HG02970 (cell line): ENCODE data around the gene SVEP1.

ENCODE experiments used
- ATAC-seq: cut with Tn5 transposase; IDR thresholded peaks from one replicate; pipeline ENCODE4 v1.9.1; 2021; ENCODE audit warnings: mild to moderate bottlenecking, moderate library complexity, moderate number of reproducible peaks; ENCODE audit not compliant: unreplicated experiment, low FRiP score

Gene SVEP1

DNA sequence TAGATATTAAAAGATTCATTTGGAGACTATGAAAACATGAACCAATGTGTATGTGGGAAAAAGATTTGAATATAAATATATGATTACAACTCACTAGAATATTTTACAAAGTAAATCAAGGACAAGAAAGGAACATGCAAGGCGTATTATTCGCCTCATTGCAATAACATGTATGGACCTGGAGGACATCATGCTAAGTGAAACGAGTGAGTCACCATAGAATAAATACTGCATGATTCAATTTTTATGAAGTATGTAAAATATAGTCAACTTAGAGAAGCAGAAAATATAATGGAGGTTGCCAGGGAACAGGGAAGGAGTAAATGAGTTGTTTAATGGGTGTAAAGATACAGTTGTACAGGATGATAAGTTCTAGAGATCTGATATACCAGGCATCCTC, 246.8 kb downstream of the SVEP1 start:
- ATAC-seq: no peak

DNA sequence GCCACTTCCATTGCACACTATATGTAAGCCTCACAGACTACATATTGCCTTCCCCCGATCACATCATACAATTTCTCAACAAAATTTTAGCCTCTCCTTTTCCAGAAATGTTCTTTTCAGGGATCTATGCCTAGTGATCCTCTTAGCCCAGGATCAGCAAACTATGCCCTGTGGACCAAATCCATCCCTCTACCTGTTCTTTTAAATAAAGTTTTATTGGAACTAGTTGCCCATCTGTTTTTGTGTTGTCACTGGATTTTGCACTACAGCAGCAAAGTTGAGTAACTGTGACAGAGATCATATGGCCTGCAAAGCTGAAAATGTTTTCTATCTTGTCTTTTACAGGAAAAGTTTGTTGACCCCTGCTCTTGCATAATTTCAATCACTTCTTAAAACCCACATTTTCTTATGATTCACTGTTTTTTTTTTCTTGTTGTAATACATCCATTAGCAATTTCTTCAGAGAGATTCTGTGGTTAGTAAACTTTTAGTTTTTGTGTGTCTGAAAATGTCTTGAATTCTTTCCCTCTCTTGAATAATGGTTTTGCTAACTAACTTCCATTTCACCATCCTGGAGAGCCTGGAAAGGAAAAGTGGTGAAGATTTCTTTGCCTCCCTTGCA, 248.9 kb downstream of the SVEP1 start:
- no peak for ATAC-seq

DNA sequence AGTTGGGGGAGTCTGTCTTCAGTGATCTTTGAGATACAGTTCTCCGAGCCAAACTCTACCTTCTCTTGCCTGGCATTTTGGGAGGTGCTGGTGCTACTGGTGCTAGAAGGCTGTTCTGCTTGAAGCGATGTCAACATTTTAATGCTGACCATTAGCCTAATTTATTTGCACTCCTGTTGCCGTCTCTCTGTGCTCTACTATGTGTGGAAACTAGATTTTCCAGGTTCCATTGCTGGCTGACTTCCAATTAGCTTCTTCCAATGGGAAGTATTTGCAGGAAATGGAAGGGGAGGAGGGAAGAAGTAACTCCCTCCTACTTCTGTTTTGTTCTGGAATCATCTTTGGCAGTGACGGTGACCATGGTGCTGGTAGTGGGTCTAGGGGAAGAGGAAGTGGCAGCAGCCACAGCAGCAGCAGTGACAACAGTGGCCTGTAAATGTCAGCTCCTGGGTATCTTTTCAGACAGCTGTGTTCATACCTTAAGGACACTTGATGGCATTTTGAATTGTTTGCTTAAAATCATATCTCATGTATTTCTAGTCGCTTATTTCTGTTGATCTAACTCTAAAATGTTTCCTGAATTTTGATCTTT, 249.8 kb downstream of the SVEP1 start:
- no peak for ATAC-seq

DNA sequence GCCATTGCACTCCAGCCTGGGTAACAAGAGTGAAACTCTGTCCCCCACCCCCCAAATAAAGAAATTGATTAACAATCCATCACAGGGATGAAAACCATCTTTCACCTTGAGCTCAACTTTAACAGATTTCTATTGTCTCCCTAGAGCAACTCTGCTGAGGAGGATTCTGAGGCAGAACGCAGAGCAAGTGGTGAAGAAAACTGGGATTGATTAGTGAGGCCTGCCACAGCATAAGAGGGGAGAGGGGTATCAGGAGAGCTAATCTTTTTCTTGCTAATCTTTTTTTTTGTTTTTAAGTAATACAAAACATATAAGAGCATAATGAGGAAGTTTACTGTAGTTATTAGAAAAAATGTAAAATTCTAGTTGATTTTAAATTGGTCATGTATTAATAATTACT, 250.8 kb downstream of the SVEP1 start:
- ATAC-seq: no peak

DNA sequence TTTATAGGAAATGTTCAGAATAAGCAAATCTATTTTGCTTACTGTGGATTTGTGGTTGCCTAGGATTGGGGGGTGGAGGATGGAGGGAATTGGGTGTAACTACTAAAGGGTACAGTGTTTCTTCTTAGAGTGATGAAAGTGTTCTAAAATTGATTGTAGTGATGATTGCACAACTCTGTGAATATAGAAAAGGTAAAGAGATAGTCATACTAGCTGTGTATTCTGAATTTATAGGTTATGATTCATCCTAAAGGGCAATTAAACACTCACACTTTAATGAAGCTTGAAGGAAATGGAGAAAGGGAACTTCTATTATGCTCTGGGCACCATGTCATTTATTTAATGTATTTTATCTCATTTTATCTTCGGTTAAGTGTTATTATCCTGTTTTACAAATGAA, 251.8 kb downstream of the SVEP1 start:
- ATAC-seq: no peak

DNA sequence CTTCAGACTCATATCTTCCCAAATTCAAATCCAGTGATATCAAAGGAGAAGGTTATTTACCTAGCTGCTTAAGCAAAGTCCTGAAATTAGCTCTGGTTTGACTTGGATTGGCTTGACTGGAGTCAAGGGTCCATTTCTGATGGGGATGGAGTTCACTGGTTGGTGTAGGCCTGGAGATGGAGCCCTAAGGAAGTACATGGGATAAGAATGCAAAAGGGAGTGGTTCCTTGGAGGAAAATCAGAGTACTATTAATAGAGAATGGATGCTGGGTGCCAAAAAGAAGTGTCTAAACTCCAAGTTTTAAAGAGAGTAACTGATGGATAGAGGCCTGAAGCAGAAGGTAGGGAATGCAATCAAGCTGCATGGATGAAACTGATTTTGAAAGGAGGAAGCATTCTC, 255.7 kb downstream of the SVEP1 start:
- no peak for ATAC-seq

DNA sequence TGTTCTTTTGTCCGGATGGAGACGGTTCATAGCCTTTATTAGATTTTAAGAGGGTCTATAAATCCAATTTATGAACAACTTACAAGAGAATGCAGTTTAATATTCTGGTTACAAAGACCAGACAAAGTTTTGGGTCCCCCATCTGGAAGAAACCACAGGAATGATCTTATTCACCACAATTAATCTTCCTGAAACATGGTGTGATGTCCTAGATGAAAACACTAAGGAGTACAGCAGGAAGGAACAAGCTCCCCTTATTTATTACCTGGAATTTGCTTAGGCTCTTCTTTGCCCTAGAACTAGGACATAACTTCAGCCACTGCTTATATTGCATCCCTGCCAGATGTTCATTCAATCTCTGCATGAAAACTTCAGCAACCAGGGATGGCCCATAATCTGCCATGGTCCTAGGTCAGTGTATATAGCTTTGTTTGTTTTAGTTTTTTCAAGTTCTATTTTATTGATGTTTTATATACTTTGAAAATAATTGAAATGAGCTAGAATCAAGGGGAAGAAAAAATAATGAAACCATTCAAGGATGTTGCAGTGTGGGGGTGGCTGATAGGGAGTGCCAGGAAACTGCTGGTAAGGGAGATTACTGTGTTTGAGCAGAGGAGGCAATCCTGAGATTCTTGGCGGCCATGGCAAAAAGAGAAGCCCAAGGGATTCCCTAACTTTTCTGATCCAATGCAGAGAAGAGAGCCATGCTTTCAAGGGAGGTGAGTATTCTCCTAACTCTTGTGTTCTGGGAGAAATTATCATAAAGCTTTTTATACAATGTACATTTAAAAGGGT, 258.7 kb downstream of the SVEP1 start:
- ATAC-seq: no peak

DNA sequence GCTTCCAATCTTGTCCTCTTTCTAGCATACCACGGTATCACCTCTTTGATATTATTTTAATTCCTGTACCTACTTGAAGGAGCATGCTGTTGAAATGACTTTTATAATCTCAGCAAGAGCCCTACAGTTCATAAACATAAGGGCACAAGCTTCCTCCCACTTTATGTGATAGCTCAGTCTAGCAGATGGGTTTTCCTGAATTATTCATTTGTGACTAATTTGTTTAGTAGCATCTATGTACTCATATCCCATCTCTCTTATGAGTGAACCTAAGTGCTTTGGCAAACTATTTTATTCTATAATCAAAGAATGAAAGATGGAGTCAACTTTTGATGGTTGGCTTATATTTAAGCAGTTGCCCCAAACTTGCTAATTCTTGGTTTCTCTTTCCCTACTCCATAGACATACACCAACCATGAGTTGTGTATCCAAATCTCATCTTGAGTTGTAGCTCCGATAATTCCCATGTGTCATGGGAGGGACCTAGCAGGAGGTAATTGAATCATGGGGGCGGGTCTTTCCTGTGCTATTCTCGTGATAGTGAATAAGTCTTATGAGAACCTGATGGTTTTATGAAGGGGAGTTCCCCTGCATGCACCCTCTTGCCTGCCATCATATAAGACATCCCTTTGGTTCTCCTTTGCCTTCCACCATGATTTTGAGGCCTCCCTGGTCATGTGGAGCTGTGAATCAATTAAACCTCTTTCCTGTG, 259.6 kb downstream of the SVEP1 start:
- no peak for ATAC-seq

DNA sequence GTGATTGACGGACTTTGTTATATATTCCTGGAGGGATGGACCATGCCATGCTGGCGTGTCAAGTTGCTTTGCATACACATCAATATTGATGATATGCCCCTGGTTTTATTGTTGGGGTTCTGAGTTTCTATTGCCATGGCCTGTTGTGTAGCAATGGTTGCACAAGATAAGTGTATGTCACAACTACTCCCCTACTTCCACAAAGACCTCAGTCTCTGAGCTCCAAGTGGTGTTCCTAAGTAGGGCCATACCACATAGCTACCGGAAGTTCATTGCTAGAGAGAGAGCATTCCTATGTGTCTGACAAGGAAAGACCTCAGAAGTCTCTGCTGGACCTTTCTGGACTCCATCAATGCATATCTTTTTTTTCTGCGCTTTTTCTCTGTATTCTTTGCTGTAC, 261.6 kb downstream of the SVEP1 start:
- no peak for ATAC-seq

DNA sequence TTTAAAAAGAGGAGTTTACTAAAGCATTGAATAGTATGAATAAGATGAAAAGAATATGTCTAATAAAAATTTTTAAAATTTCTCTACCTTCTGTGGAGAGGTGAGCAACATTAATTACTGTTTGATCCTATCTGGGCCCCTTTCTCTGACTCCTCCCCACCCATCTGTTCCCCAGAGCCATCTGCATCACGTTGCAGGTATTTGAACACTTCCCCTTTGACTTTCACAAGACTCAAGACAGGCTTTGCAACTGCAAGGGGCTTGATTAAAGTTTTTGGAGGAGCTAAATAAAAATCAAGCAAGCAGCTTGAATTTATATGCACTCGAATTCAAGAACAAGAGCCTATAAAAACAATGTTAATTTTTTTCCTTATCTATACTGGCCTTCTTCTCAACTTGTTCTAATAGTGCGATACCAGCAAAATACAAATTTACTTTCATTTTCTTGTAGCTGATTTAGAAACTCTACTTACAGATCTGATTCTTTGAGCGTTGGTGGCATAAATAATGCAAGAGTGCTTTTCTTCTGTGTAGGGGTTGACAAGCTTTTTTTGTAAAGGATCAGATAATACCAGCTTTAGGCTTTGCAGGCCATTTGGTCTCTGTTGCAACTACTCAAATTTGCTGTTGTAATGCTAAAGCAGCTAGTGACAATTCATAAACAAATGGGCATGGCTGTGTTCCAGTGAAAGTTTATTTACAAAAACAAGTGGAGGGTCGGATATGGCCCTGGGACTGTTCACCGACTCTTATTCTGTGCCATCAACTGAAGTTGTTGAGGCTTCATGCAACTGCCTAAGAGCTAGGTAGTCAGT, 263.1 kb downstream of the SVEP1 start:
- peak; percentile 88 for ATAC-seq
